Ramos (cell line): ENCODE results near the gene ZNF664.

Source experiments
- in situ Hi-C: fragments of 300-500 bp; cut with MboI; formaldehyde crosslinking; loops from one replicate; pipeline ENCODE4 v1.14.3; 2022; ENCODE audit warnings: low sequenced_read_pairs; ENCODE audit not compliant: unreplicated experiment

The ZNF664 gene

DNA sequence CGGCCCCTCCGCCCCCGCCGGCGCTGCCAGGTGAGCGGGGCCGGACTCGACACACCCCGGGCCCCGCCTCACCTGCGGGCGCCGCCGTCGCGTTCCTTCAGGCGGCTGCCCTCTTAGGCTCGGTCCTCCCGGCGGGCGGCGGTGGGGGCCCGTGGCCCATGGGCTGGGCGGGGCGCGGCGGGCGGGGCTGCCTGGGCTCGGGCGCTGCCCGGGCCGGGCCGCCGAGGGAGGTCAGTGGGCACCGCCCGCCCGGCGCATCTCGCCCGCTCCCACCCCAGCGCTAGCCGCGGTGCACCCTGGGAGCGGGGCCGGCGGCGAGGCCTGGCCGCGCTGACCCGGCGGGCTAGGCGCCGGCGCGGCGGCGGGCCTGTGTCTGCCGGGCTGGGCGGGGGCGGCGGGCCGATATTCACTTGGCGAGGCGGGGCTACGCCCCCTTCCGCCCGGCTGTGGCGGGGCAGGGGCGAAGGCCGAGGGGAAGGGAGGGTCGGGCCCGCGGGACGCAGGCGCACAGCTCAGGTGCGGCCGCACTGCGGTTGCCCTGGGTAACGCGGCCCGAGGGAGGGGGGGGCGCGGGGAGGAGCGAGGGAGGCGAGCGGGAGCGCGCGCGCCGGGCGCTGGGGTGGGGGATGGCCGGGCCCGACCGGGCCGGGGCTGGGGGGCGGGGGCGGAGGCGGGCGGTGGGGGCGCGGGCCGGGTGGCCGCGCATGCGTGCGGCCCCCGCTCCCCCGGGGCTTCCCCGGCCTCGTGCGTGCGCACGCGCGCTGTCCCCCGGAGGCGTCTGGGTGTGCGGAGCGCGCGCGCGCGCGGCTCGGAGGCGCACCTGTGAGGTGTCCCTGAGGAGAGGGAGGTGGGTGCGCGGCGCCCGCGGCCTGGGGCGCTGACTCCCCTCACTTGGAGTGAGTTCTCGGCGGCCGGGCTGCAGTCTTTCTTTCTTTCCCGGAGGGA is at the start of gene ZNF664, which contains the start of gene CCDC92:
TSS of gene ZNF664 (plus strand) at position 759 of the 945 bp plus-strand sequence. CDS start 38,930 bp downstream, outside the sequence.
TSS of gene CCDC92 (minus strand) at position 375 of the 945 bp plus-strand sequence. CDS start 28,526 bp downstream, outside the sequence.
- in situ Hi-C loops = no loop called here

- in situ Hi-C loops = no loop called here
These were observed 49.1 kb upstream of the ZNF664 start for GRCh38 chr12:123923927-123924326.

- in situ Hi-C loops = no loop called here
These were observed 48.5 kb upstream of the ZNF664 start for GRCh38 chr12:123924539-123924938.

DNA sequence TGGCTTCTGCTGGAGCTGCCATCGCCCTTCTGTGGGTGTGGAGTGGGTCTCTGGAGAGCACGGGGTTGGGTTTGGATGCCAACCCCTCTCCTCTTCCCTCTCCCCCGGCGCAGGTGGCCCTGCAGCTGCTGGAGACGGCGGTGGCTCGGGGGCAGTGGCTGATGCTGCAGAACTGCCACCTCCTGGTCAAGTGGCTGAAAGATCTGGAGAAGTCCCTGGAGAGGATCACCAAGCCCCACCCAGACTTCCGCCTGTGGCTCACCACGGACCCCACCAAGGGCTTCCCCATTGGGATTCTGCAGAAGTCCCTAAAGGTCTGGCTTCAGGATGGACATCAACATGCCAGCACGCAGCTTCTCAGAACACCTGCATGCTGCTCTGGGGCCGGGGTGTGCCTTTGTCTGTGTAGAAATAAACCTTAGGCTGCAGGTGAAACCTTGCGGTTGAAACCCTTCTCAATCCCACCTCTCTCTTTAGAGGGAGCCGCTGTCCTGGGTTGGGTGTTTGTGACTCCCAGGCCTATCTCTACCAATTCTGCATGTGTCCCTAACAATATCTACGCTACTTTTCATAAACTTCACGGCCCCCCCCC is 44.6 kb upstream of the ZNF664 start:
- in situ Hi-C loops = no loop called here

DNA sequence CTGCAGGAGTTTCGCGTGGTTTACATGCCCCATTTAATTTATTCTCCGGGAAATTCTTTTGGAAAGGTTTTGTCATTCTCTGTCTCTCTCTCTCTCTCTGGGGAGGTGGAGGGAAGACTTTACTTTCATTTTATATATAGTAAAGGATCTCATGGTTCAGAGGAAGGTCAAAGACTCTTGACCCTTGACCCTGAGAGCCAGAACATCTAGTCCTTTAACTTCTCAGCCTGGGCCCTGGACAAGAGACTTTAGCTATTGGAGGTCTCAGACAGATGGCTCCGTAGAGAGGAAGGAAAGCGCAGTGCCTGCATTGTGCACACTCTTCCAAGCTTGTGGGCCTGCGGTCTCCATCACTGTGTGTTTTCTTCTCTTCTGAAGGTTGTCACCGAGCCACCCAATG is 44.1 kb upstream of the ZNF664 start:
- in situ Hi-C loops = no loop called here

- in situ Hi-C loops = no loop called here
These were observed 43.0 kb upstream of the ZNF664 start for GRCh38 chr12:123929946-123930583.

DNA sequence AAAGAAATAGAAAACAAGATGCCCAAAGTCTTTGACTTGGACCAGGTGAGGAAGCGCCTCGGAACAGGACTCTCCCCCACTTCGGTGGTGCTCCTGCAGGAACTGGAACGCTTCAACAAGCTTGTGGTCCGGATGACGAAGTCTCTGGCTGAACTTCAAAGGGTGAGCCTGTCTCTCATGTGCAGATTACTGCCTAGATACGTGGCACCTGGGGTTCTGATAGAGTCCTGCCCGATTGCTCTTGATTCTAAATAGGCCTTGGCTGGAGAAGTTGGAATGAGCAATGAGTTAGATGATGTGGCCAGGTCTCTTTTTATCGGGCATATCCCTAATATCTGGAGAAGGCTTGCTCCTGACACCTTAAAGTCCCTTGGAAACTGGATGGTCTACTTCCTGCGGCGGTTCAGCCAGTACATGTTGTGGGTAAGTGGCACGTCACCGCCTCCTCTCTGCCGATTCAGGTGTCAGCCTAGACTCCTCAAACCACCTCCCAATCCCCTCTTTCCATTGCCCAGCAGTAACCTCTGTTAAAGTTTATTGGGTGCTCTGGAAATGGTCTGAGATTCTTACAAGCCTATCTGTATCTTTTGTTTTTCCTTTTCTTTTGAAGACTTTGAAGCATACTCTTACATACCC is 41.2 kb upstream of the ZNF664 start:
- in situ Hi-C loops = no loop called here

GRCh38 chr12:123933214-123933613 is 39.8 kb upstream of the ZNF664 start:
- in situ Hi-C loops = no loop called here

DNA sequence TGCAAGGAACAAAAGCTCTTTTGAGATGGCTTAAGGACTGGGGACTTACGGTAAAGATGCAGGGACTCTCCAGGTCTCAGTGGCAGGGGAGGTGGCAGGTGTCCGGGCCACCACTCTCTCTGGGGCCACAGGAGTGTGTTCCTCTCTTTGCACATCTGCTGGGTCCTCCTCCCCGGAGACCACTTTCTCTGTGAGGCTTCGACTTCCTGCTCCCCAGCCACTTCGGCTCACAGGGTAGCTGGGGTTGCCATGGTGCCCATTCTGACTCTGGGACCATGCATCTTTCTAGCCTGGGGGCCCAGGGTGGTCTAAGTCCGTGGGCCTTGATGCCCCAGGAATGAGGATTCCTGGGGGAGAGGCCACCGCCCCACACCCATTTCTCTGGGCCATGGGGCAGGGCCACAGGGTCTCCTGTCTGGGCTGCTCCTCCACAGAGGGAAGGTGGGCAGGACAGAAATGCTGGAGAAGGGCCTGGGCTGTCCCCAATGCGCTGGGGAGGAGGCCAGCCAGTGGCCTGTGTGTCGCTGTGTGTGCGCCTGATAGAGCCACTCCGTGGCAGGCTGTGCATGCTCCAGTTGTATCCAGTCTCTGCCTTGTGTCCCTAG is 38.9 kb upstream of the ZNF664 start:
- in situ Hi-C loops = no loop called here

DNA sequence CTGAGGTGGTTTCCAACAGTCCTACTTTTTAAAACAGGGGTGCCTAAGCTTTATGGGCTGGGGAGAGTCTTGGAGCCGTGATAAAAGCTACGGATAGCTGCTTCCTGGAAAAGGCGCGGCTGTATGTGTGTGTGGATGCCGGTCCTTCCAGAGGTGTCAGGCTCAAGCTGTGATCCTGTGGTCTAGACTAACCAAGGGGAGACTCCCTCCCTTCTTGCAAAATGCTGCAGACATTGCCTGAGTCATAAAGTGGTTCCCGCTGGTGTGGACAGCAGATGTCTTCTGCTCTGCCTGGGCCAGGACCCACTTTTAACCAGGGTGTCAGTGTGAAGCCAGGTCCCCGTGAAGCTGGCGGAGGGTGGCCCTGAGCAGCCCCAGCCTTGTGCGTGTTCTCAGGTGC is 38.2 kb upstream of the ZNF664 start:
- in situ Hi-C loops = no loop called here

- in situ Hi-C loops = no loop called here
These were observed 37.1 kb upstream of the ZNF664 start for GRCh38 chr12:123935956-123936355.

- in situ Hi-C loops = no loop called here
These were observed 36.5 kb upstream of the ZNF664 start for GRCh38 chr12:123936471-123936870.

DNA sequence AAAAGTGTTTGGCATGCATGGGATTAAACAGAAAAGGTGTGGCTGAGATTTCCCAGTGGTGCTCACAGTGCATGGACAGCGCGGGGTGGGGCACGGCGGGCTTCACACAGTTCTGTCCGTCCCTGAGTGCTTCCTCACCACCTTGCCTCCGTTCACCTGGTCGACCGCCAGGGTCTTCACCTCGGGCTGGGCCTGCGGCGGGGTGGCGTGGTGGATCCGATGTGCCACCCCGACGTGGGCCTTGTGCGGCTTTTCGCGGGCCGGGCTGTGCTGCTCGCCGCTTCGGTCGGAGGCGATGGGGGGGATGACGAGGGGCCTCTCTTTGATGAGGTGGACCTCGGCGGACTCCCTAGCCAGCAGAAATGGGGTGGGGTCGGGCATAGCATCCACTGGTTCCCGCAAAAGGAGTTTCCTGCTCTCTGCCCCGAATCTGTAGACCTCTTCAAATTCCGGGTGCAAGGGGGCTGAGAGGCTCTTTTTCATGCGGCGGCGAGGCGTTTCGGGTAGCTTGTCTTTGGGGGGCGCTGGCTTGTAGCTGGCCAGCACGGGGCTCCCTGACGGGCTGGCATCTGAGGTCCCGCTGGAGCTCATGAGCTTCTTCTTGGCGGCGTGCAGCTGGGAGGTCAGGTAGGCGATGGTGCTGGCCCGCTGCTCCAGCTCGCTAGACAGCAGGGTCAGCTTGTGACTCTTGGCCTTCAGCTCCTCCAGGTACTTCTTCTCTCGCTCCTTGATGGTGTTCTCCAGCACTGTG is 35.9 kb upstream of the ZNF664 start:
- in situ Hi-C loops = no loop called here

- in situ Hi-C loops = no loop called here
These were observed 35.1 kb upstream of the ZNF664 start for GRCh38 chr12:123937707-123938591.

DNA sequence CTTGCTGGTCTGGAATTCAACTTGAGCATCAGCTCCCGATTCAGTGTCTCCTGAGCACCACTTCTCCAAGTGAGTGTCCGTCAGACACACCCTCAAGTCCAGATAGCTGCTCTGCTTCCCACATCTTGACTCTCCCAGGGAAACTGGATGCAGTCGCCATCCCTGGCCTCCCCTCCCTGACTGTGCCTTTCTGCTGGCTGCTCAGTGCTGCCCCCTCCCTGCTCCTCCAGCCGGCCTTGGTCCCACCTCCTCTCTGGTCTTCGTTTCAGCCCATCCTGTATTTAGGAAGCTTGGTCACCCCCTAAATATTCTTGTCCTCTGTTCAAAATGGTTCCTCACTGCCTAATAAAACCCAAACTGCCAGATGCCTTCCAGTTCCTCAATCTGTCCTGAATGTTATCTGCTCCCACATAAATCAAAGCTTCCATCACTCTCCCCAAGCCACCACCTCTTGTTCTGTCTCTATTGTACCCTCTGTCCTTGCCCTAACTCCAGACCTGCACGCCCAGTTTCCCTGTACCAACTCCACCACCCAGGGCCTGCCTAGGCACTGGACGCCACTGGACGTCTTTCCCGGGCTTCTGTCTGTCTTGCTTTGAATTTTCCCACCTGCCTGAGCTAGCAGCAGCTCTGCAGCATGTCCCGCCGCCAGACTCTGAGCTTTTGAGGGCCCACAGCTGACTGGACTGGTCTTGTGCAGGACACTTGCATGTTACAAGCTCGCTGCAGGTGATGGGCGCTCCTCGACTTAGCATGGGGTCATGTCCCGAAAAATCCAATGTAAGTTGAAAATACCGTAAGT is 34.1 kb upstream of the ZNF664 start:
- in situ Hi-C loops = no loop called here

DNA sequence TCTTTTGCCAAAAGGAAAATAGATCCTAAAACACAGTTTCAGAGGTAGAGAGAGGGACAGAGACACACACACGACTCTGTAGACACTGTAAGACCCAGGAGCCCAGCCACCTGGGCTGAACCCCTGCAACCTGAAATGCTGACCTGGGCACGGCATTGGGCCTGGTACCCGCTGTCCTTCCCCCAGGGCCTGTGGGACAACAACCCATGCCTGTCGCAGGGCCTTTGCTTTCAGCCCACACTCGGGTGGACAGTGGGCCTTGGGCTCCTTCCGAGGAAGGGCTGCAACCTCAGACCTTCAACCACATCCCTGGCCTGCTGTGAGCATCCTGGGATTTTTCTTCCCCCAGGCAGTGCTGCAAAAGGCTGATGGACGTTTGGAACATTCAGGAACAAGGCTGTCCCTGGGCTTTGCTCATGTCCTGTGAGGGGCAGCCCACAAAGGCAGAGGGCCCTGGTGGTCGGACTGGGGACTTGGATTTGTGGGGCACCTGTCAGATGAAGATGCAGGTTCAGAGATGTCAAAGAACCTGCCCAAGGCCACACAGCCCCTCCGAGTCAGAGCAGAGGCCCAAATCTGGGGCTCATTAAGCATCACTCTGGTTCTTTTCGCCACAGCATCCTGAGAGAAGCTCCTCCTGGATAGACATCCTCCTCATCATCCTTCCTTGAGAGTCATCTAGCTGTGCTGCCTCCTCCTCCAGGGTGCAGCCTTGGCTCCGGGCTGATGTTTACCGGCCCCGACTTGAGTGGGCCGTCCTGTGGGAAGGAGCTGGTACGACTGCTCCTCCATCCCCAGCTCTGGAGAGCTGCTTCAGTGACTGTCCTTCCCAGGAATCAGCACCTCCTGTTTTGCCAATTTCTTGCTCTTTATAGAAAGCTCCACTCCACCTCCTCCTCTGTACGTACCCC is 33.0 kb upstream of the ZNF664 start:
- in situ Hi-C loops = no loop called here

GRCh38 chr12:123940627-123940966 is 32.4 kb upstream of the ZNF664 start:
- in situ Hi-C loops = no loop called here
